Esophagus squamous epithelium (tissue), 5 donors: Measurements from ENCODE around the gene GRIK1. TPM values are rescaled to one million over a fixed set of nuclear protein-coding genes. Genes with fewer than 3 reads are reported as not detected.

ENCODE experiments used
- DNase-seq: peaks from one replicate; lab custom pipeline; 2025; lab: John Stamatoyannopoulos, UW
- H3K27ac ChIP-seq, 4 donors: fragments of 200-600 bp; sonication (generic); one replicate each; pipeline ENCODE4 v1.5.1; 2016 to 2019; ENCODE audit warnings: mild to moderate bottlenecking in 1 of 4
- H3K27me3 ChIP-seq, 4 donors: fragments of 200-600 bp; sonication (generic); 1 replicate in 3 of 4; 2 replicates in 1 of 4; pipeline versions ENCODE4 v1.5.1 to v1.6.0; 2017 to 2021; ENCODE audit warnings: antibody characterized with exemption in 1 of 4
- H3K36me3 ChIP-seq, 3 donors: fragments of 200-600 bp; sonication (generic); one replicate each; pipeline ENCODE4 v1.5.1; 2016 to 2019
- H3K4me1 ChIP-seq, 3 donors: fragments of 200-600 bp; sonication (generic); one replicate each; pipeline ENCODE4 v1.5.1; 2017 to 2019
- H3K4me3 ChIP-seq, 4 donors: fragments of 200-600 bp; sonication (generic); 1 replicate in 3 of 4; 2 replicates in 1 of 4; pipeline ENCODE4 v1.5.1; 2016 to 2019; ENCODE audit warnings: mild to moderate bottlenecking in 2 of 4, moderate library complexity in 1 of 4
- H3K9me3 ChIP-seq, 3 donors: fragments of 200-600 bp; sonication (generic); one replicate each; pipeline ENCODE4 v1.5.1; 2016 to 2019
- POLR2A ChIP-seq, 4 donors: fragments of 450-650 bp; IDR thresholded peaks; one replicate each; pipeline ENCODE4 v1.6.1; 2017; ENCODE audit warnings: antibody characterized with exemption in 4 of 4, mild to moderate bottlenecking in 4 of 4, moderate library complexity in 3 of 4
- WGBS, 2 donors: methylation state at CpG; one replicate each; pipeline ENCODE4 v1.1.5; 2018; 5-methylcytosine and 5-hydroxymethylcytosine counted together
- intact Hi-C: fragments of 100-400 bp; cut with DNase I; formaldehyde crosslinking; loops from one replicate; pipeline ENCODE4 v1.15.0; 2022
- total RNA-seq, 4 donors: library from RNA; depleted of rRNA; stranded (reverse); fragments of >200 nt; gene quantifications; one replicate each; pipeline ENCODE4 v1.1.0, GENCODE V29; 2016
- TF ChIP-seq, protein P1 (sequence below), 6 experiments: fragments of 450-650 bp in 4 of 6; fragments of 200-600 bp in 2 of 6; sonication (generic) in 2 of 6; IDR thresholded peaks; one replicate each; pipeline ENCODE4 v1.5.1; 2016 to 2019; ENCODE audit warnings: antibody characterized with exemption in 6 of 6, mild to moderate bottlenecking in 4 of 6, moderate library complexity in 4 of 6
- donor health status: DM: yes; HTN: yes; CAD: no.

GRIK1 gene
- total RNA-seq, 4 donors from 2014 or later, result 0.19 TPM; not detected in 3

DNA sequence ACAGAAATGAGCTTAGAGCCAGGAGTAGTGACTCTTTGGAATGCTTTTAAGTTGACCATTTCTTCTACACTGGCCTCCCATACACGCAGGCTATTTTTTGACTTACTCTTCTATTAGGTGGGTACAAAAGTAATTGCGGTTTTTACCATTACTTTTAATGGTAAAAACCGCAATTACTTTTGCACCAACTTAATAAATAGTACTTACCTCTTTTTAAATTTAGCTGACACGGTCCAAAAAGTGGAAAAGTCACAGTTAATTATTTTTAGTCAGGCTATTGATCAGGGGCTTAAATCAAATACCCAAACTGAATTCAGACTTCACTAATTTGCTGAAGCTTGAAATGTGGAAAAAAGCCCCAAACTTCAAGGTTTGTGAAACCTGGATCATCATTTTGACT is 138.7 kb downstream of the GRIK1 start:
- WGBS, 2 donors, result 81 to 85% methylated on average over 4 of the region's 4 CpGs
- Histone ChIP-seq H3K4me3 (no peak overlapping the region), H3K36me3 (no peaks in the 10 kb centered on the region), H3K27ac (no peak overlapping the region), H3K27me3 (no peaks in the 10 kb centered on the region), H3K4me1 (no peaks in the 10 kb centered on the region), H3K9me3 (no peaks in the 10 kb centered on the region)
- TF ChIP-seq, protein P1, sequence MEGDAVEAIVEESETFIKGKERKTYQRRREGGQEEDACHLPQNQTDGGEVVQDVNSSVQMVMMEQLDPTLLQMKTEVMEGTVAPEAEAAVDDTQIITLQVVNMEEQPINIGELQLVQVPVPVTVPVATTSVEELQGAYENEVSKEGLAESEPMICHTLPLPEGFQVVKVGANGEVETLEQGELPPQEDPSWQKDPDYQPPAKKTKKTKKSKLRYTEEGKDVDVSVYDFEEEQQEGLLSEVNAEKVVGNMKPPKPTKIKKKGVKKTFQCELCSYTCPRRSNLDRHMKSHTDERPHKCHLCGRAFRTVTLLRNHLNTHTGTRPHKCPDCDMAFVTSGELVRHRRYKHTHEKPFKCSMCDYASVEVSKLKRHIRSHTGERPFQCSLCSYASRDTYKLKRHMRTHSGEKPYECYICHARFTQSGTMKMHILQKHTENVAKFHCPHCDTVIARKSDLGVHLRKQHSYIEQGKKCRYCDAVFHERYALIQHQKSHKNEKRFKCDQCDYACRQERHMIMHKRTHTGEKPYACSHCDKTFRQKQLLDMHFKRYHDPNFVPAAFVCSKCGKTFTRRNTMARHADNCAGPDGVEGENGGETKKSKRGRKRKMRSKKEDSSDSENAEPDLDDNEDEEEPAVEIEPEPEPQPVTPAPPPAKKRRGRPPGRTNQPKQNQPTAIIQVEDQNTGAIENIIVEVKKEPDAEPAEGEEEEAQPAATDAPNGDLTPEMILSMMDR (IDR thresholded peaks at IDR 0.05), result no peak
- no peak for TF ChIP-seq POLR2A (IDR thresholded peaks at IDR 0.05)
- intact Hi-C loops, result no loop called here
- DNase-seq, result no peak

DNA sequence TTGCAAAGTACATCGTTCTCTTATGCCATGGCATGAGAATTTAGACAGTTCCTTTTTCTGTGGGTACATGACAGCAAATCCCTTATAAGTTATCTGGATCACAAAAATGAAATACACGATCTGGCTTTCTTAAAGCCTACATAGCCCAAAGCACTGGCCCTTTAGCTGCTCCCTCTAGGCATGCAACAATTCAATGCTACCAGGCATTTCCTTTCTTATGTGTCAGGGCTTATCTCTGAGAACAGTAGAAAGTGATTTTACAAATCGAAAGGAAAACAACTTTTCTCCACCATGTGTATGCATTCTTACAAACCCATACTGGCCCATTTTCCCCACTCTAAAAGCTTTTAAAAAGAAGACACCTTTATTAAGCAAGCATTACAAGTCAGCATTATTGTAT is 139.7 kb downstream of the GRIK1 start:
- no peaks in the 10 kb centered on the region for H3K4me1 ChIP-seq
- H3K27me3 ChIP-seq, result no peaks in the 10 kb centered on the region
- WGBS, 2 donors, result 49 to 55% methylated on average over 3 of the region's 3 CpGs
- no peak overlapping the region for H3K4me3 ChIP-seq
- H3K27ac ChIP-seq, result no peak overlapping the region
- intact Hi-C loops, result no loop called here
- TF ChIP-seq POLR2A (IDR thresholded peaks at IDR 0.05), result no peak
- TF ChIP-seq, protein P1 (IDR thresholded peaks at IDR 0.05), result no peak
- H3K36me3 ChIP-seq, result no peaks in the 10 kb centered on the region
- no peaks in the 10 kb centered on the region for H3K9me3 ChIP-seq
- DNase-seq, result no peak

DNA sequence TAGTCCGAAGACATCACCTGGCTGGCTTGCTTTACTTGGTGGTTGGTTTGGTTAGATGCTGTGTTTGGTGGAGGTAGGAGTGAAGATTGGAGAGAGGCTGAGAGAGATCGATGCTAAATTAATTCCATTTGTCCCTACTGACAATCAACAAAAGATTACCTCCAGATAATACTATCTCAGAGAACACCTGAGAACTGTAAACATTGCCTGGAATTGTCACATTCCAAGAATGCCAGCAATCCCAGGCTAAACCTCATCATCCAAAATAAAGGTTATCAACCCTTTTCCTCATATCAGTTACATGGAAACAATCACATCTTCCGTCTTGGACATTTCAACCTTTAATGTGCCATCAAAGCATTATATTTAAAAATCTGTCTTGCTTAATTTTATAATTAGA is 141.0 kb downstream of the GRIK1 start:
- Histone ChIP-seq H3K27ac (no peak overlapping the region), H3K36me3 (no peaks in the 10 kb centered on the region), H3K4me3 (no peak overlapping the region), H3K27me3 (no peaks in the 10 kb centered on the region), H3K9me3 (no peaks in the 10 kb centered on the region), H3K4me1 (no peaks in the 10 kb centered on the region)
- DNase-seq, result no peak
- intact Hi-C loops, result no loop called here
- 65 to 76% methylated on average over 3 of the region's 3 CpGs for WGBS, 2 donors
- TF ChIP-seq, protein P1 (IDR thresholded peaks at IDR 0.05), result no peak

DNA sequence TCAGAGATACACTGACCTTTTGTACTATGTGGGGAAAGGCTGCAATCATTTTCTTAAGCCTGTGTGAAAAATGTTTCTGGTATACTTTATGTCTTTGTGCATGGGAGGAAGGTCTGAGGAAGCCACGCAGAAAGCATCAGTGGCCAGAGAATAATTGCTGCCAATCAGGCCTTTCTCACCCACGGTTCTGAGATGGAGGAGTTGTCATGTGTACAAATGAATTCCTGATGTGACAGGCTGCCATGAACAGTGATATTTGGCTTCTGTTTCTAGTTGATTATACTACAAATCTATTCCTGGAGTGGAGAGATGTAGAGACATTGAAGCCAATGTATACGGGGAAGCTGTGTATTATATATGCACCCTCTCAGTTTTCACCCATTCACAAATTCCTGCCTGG is 142.6 kb downstream of the GRIK1 start:
- no peak for DNase-seq
- Histone ChIP-seq H3K27me3 (no peaks in the 10 kb centered on the region), H3K4me1 (no peaks in the 10 kb centered on the region), H3K9me3 (no peaks in the 10 kb centered on the region), H3K36me3 (no peaks in the 10 kb centered on the region), H3K4me3 (no peak overlapping the region), H3K27ac (no peak overlapping the region)
- TF ChIP-seq, protein P1 (IDR thresholded peaks at IDR 0.05), result no peak
- no peak for TF ChIP-seq POLR2A (IDR thresholded peaks at IDR 0.05)
- intact Hi-C loops, result no loop called here
- 55 to 66% methylated on average over 3 of the region's 3 CpGs for WGBS, 2 donors

DNA sequence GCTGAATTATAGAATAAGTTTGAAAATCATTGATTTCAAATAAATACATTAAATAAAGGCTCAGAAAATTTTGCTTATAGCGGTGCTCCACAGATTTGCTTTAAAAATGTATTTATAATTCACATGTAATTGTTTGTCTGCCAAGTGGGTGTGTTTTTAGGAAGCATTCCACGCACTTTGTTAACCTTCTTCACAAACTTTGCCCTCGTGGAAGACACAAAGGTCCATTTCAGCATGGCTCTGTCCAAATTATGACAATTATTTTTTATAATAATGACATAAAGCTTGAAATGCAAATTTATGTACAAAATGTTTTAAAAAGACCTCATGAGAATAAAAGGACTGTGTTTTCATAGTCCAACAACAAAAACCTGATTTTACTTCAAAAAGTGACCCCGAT is 146.1 kb downstream of the GRIK1 start:
- Histone ChIP-seq H3K36me3 (no peaks in the 10 kb centered on the region), H3K9me3 (no peaks in the 10 kb centered on the region), H3K4me3 (no peak overlapping the region), H3K27me3 (no peaks in the 10 kb centered on the region), H3K4me1 (no peaks in the 10 kb centered on the region), H3K27ac (no peak overlapping the region)
- intact Hi-C loops, result no loop called here
- TF ChIP-seq, protein P1 (IDR thresholded peaks at IDR 0.05), result no peak
- no peak for TF ChIP-seq POLR2A (IDR thresholded peaks at IDR 0.05)
- DNase-seq, result no peak
- WGBS, 2 donors, result 59% methylated on average over 4 of the region's 4 CpGs
